A549 (cell line): ENCODE data around the gene DYNC1I1.

Experiments used
- BHLHE40 ChIP-seq: IDR thresholded peaks from 2 replicates; pipeline ENCODE4 v1.6.1; 2012; ENCODE audit warnings: low read depth, low read length, inconsistent platforms
- CBX8 ChIP-seq: fragments of 200-600 bp; sonication (generic); IDR thresholded peaks from 2 replicates; pipeline ENCODE4 v1.6.1; 2016
- EP300 ChIP-seq, 2 experiments: fragments of >200 bp; sonication (Bioruptor Twin); formaldehyde crosslinking; IDR thresholded peaks; 2 replicates in 1 of 2; 3 replicates in 1 of 2; pipeline ENCODE4 v1.6.1; 2016 to 2017
- ESRRA ChIP-seq: fragments of 150-350 bp; IDR thresholded peaks from 2 replicates; pipeline ENCODE4 v1.6.1; 2014; ENCODE audit warnings: mild to moderate bottlenecking, low read length, borderline replicate concordance
- MAZ ChIP-seq: fragments of 150-350 bp; IDR thresholded peaks from 2 replicates; pipeline ENCODE4 v1.6.1; 2014; ENCODE audit warnings: antibody characterized with exemption, low read depth, low read length, borderline replicate concordance
- PHF8 ChIP-seq: fragments of 200-600 bp; sonication (generic); IDR thresholded peaks from 2 replicates; pipeline ENCODE4 v1.6.1; 2016; ENCODE audit warnings: low read depth, mild to moderate bottlenecking, antibody characterized with exemption, moderate library complexity, borderline replicate concordance
- POLR2A ChIP-seq: IDR thresholded peaks from 2 replicates; pipeline ENCODE4 v1.6.1; 2012; ENCODE audit warnings: mild to moderate bottlenecking, low read length
- RAD21 ChIP-seq, 2 experiments: fragments of >200 bp in 1 of 2; sonication (Bioruptor Twin) in 1 of 2; formaldehyde crosslinking in 1 of 2; IDR thresholded peaks in 1 of 2; conservative IDR thresholded peaks in 1 of 2; 2 replicates in 1 of 2; 3 replicates in 1 of 2; pipeline ENCODE4 v1.6.1; 2012 to 2018; ENCODE audit warnings: inconsistent platforms in 1 of 2
- RFX5 ChIP-seq: fragments of 450-650 bp; IDR thresholded peaks from 2 replicates; pipeline ENCODE4 v1.7.1; 2014; ENCODE audit warnings: antibody characterized with exemption, mild to moderate bottlenecking, moderate library complexity
- SMC3 ChIP-seq: fragments of >200 bp; sonication (Bioruptor Twin); formaldehyde crosslinking; IDR thresholded peaks from 3 replicates; pipeline ENCODE4 v1.6.1; 2018; ENCODE audit warnings: inconsistent platforms
- TF ChIP-seq, protein P1 (sequence below): IDR thresholded peaks from 2 replicates; pipeline ENCODE4 v1.6.1; 2012
- TF ChIP-seq, protein P2 (sequence below): fragments of 250-450 bp; sonication (Bioruptor Pico); IDR thresholded peaks from 2 replicates; pipeline ENCODE4 v1.5.0; 2021; ENCODE audit warnings: mild to moderate bottlenecking, moderate library complexity, borderline replicate concordance
- TF ChIP-seq, protein P3 (sequence below): fragments of >200 bp; sonication (Bioruptor Twin); formaldehyde crosslinking; IDR thresholded peaks from 3 replicates; pipeline ENCODE4 v1.5.1; 2016
- TF ChIP-seq, protein P4 (sequence below): fragments of 450-650 bp; IDR thresholded peaks from 2 replicates; pipeline ENCODE4 v1.6.1; 2014; ENCODE audit warnings: antibody characterized with exemption

DNA sequence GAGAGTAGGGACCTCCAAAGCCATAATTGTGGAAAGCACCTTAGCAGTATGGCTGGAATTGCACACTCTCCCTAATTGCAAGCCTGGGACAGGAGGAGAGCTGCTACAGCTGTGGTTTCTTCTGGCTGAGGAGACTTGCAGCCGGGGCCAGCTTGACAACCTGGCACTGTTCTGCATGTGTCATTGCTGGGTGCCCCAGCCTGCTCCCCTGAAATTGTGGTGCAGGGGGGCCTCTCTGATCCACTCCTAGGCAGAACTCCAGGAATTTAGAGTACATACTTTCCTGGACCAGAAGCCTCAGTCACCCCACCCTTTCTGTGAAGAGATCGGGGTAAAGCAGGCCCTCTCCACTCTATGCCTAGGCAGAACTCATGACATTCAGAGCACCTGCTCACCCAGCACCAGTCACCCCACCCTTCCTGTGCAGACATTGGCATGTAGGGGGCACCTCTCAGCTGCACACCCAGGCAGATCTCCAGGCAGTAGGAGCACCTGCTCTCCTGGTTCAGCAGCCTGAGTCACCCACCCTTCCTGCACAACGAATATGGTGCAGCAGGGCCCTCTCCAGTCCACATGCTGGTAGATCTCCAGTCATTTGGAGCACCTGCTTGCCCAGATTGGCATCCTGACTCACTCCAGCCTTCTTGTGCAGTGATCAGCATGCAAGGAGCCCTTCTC is 34.4 kb upstream of the DYNC1I1 start:
- no peak for TF ChIP-seq RAD21 (conservative IDR thresholded peaks at IDR 0.05 in 1 of 2, IDR thresholded peaks at IDR 0.05 in 1 of 2)
- TF ChIP-seq POLR2A, result no peak
- TF ChIP-seq, protein P1, sequence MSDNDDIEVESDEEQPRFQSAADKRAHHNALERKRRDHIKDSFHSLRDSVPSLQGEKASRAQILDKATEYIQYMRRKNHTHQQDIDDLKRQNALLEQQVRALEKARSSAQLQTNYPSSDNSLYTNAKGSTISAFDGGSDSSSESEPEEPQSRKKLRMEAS, result no peak
- no peak for TF ChIP-seq MAZ
- TF ChIP-seq, protein P2, sequence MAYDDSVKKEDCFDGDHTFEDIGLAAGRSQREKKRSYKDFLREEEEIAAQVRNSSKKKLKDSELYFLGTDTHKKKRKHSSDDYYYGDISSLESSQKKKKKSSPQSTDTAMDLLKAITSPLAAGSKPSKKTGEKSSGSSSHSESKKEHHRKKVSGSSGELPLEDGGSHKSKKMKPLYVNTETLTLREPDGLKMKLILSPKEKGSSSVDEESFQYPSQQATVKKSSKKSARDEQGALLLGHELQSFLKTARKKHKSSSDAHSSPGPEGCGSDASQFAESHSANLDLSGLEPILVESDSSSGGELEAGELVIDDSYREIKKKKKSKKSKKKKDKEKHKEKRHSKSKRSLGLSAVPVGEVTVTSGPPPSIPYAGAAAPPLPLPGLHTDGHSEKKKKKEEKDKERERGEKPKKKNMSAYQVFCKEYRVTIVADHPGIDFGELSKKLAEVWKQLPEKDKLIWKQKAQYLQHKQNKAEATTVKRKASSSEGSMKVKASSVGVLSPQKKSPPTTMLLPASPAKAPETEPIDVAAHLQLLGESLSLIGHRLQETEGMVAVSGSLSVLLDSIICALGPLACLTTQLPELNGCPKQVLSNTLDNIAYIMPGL, result no peak
- TF ChIP-seq, protein P3, sequence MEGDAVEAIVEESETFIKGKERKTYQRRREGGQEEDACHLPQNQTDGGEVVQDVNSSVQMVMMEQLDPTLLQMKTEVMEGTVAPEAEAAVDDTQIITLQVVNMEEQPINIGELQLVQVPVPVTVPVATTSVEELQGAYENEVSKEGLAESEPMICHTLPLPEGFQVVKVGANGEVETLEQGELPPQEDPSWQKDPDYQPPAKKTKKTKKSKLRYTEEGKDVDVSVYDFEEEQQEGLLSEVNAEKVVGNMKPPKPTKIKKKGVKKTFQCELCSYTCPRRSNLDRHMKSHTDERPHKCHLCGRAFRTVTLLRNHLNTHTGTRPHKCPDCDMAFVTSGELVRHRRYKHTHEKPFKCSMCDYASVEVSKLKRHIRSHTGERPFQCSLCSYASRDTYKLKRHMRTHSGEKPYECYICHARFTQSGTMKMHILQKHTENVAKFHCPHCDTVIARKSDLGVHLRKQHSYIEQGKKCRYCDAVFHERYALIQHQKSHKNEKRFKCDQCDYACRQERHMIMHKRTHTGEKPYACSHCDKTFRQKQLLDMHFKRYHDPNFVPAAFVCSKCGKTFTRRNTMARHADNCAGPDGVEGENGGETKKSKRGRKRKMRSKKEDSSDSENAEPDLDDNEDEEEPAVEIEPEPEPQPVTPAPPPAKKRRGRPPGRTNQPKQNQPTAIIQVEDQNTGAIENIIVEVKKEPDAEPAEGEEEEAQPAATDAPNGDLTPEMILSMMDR, result no peak
- TF ChIP-seq, protein P4, sequence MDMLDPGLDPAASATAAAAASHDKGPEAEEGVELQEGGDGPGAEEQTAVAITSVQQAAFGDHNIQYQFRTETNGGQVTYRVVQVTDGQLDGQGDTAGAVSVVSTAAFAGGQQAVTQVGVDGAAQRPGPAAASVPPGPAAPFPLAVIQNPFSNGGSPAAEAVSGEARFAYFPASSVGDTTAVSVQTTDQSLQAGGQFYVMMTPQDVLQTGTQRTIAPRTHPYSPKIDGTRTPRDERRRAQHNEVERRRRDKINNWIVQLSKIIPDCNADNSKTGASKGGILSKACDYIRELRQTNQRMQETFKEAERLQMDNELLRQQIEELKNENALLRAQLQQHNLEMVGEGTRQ, result no peak
- no peak for TF ChIP-seq BHLHE40
- no peak for TF ChIP-seq SMC3
- TF ChIP-seq CBX8, result no peak
- TF ChIP-seq RFX5, result no peak
- no peak for TF ChIP-seq EP300 (IDR thresholded peaks at IDR 0.05)
- no peak for TF ChIP-seq PHF8
- no peak for TF ChIP-seq ESRRA
